BLaER1 (cell line): ENCODE data around the gene TRIM67.
"Not testable (repeated sequence)": the region's sequence is repeated elsewhere in the genome, so short reads cannot be mapped to it uniquely, and the experiment has no call there.

Source experiments
- H3K27ac ChIP-seq: shearing (Covaris generic); formaldehyde crosslinking; 2 replicates; pipeline ENCODE4 v1.8.1; 2022
- H3K27me3 ChIP-seq: shearing (Covaris generic); formaldehyde crosslinking; 2 replicates; pipeline ENCODE4 v1.8.1; 2022
- H3K36me3 ChIP-seq: shearing (Covaris generic); formaldehyde crosslinking; 2 replicates; pipeline ENCODE4 v1.8.1; 2022
- H3K4me1 ChIP-seq: shearing (Covaris generic); formaldehyde crosslinking; 2 replicates; pipeline ENCODE4 v1.8.1; 2022
- H3K4me2 ChIP-seq: shearing (Covaris generic); formaldehyde crosslinking; 2 replicates; pipeline ENCODE4 v1.8.1; 2022
- H3K4me3 ChIP-seq: shearing (Covaris generic); formaldehyde crosslinking; 2 replicates; pipeline ENCODE4 v1.8.1; 2022
- H3K9ac ChIP-seq: shearing (Covaris generic); formaldehyde crosslinking; 2 replicates; pipeline ENCODE4 v1.8.1; 2022
- H3K9me3 ChIP-seq: shearing (Covaris generic); formaldehyde crosslinking; 2 replicates; pipeline ENCODE4 v1.8.1; 2022
- H4K20me1 ChIP-seq: shearing (Covaris generic); formaldehyde crosslinking; 2 replicates; pipeline ENCODE4 v1.8.1; 2022
- Cebpa-rat ChIP-seq: shearing (Covaris generic); IDR thresholded peaks from 2 replicates; pipeline ENCODE4 v1.8.1; 2022

Gene TRIM67

GRCh38 chr1:231161667-231162296, at the start of gene TRIM67:
TSS of gene TRIM67 (plus strand) at chr1:231162058. CDS start at chr1:231162970, 912 bp downstream.
- Histone ChIP-seq H3K4me3 (no peak within 1 kb of the TSS), H3K36me3 (no peaks in the 10 kb centered on the region), H3K27me3 (peaks cover 30% of the 10 kb centered on the region), H3K4me1 (no peaks in the 10 kb centered on the region), H4K20me1 (no peaks in the 10 kb centered on the region), H3K9ac (no peak within 1 kb of the TSS), H3K4me2 (no peak within 1 kb of the TSS), H3K9me3 (peaks cover 38% of the 10 kb centered on the region), H3K27ac (no peak within 1 kb of the TSS)
- TF ChIP-seq Cebpa-rat: no peak

GRCh38 chr1:231116738-231117137, 45.1 kb upstream of the TRIM67 start:
- Histone ChIP-seq H3K27ac (no peak overlapping the region), H3K9me3 (peaks cover 30% of the 10 kb centered on the region), H3K4me2 (no peak overlapping the region), H3K9ac (no peak overlapping the region), H3K36me3 (no peaks in the 10 kb centered on the region), H4K20me1 (no peaks in the 10 kb centered on the region), H3K4me3 (no peak overlapping the region), H3K27me3 (no peaks in the 10 kb centered on the region), H3K4me1 (no peaks in the 10 kb centered on the region)
- TF ChIP-seq Cebpa-rat: no peak

GRCh38 chr1:231118704-231119453, 43.0 kb upstream of the TRIM67 start:
- Histone ChIP-seq H3K9me3 (peaks cover 24% of the 10 kb centered on the region), H3K4me3 (no peak overlapping the region), H3K9ac (no peak overlapping the region), H3K36me3 (no peaks in the 10 kb centered on the region), H3K4me1 (no peaks in the 10 kb centered on the region), H4K20me1 (no peaks in the 10 kb centered on the region), H3K27me3 (no peaks in the 10 kb centered on the region), H3K4me2 (no peak overlapping the region), H3K27ac (no peak overlapping the region)
- TF ChIP-seq Cebpa-rat: no peak

GRCh38 chr1:231121533-231121932, 40.3 kb upstream of the TRIM67 start:
- H4K20me1 ChIP-seq: no peaks in the 10 kb centered on the region
- no peak overlapping the region for H3K9ac ChIP-seq
- H3K4me2 ChIP-seq: no peak overlapping the region
- no peaks in the 10 kb centered on the region for H3K36me3 ChIP-seq
- no peak overlapping the region for H3K4me3 ChIP-seq
- no peak overlapping the region for H3K27ac ChIP-seq
- no peak for TF ChIP-seq Cebpa-rat
- H3K4me1 ChIP-seq: no peaks in the 10 kb centered on the region
- H3K27me3 ChIP-seq: no peaks in the 10 kb centered on the region
- H3K9me3 ChIP-seq: peaks cover 24% of the 10 kb centered on the region

- TF ChIP-seq Cebpa-rat: no peak
- Histone ChIP-seq H3K27me3 (no peaks in the 10 kb centered on the region), H4K20me1 (no peaks in the 10 kb centered on the region), H3K4me2 (no peak overlapping the region), H3K36me3 (no peaks in the 10 kb centered on the region), H3K4me1 (no peaks in the 10 kb centered on the region), H3K9me3 (peaks cover 28% of the 10 kb centered on the region), H3K9ac (no peak overlapping the region), H3K27ac (no peak overlapping the region), H3K4me3 (no peak overlapping the region)
Measured at GRCh38 chr1:231122143-231122542, 39.7 kb upstream of the TRIM67 start.

GRCh38 chr1:231124746-231125145, 37.1 kb upstream of the TRIM67 start:
- no peak overlapping the region for H3K4me3 ChIP-seq
- H3K9ac ChIP-seq: no peak overlapping the region
- no peak overlapping the region for H3K27ac ChIP-seq
- no peak overlapping the region for H3K4me2 ChIP-seq
- H3K4me1 ChIP-seq: no peaks in the 10 kb centered on the region
- H3K36me3 ChIP-seq: no peaks in the 10 kb centered on the region
- no peak for TF ChIP-seq Cebpa-rat
- peaks cover 12% of the 10 kb centered on the region for H3K9me3 ChIP-seq
- H4K20me1 ChIP-seq: no peaks in the 10 kb centered on the region
- H3K27me3 ChIP-seq: no peaks in the 10 kb centered on the region

GRCh38 chr1:231125972-231126580, 35.8 kb upstream of the TRIM67 start:
- no peaks in the 10 kb centered on the region for H3K27me3 ChIP-seq
- no peak overlapping the region for H3K27ac ChIP-seq
- H3K9me3 ChIP-seq: peaks cover 8% of the 10 kb centered on the region; the same call in 1 of the 2 replicates
- no peaks in the 10 kb centered on the region for H4K20me1 ChIP-seq
- no peak overlapping the region for H3K4me3 ChIP-seq
- H3K36me3 ChIP-seq: no peaks in the 10 kb centered on the region
- no peak overlapping the region for H3K9ac ChIP-seq
- TF ChIP-seq Cebpa-rat: no peak
- no peaks in the 10 kb centered on the region for H3K4me1 ChIP-seq
- H3K4me2 ChIP-seq: no peak overlapping the region

- H3K4me2 ChIP-seq, H3K4me1 ChIP-seq, H3K9me3 ChIP-seq, H3K27me3 ChIP-seq, H3K9ac ChIP-seq, H3K27ac ChIP-seq, H3K4me3 ChIP-seq, H3K36me3 ChIP-seq, H4K20me1 ChIP-seq: not testable (repeated sequence)
Measured at GRCh38 chr1:231127106-231127505, 34.8 kb upstream of the TRIM67 start.

- H3K27ac ChIP-seq, H3K4me3 ChIP-seq, H4K20me1 ChIP-seq, H3K9me3 ChIP-seq, H3K4me2 ChIP-seq, H3K4me1 ChIP-seq, H3K36me3 ChIP-seq, H3K27me3 ChIP-seq, H3K9ac ChIP-seq: not testable (repeated sequence)
Measured at GRCh38 chr1:231128471-231128870, 33.4 kb upstream of the TRIM67 start.

- no peaks in the 10 kb centered on the region for H3K27me3 ChIP-seq
- H3K4me2 ChIP-seq: no peak overlapping the region
- H4K20me1 ChIP-seq: no peaks in the 10 kb centered on the region
- no peak overlapping the region for H3K4me3 ChIP-seq
- H3K9me3 ChIP-seq: peaks cover 8% of the 10 kb centered on the region; the same call in 1 of the 2 replicates
- no peak for TF ChIP-seq Cebpa-rat
- H3K27ac ChIP-seq: no peak overlapping the region
- no peaks in the 10 kb centered on the region for H3K36me3 ChIP-seq
- H3K4me1 ChIP-seq: no peaks in the 10 kb centered on the region
- no peak overlapping the region for H3K9ac ChIP-seq
Measured at GRCh38 chr1:231130544-231130943, 31.3 kb upstream of the TRIM67 start.

- not testable (repeated sequence) for H4K20me1 ChIP-seq, H3K27me3 ChIP-seq, H3K4me1 ChIP-seq, H3K9me3 ChIP-seq, H3K9ac ChIP-seq, H3K27ac ChIP-seq, H3K4me2 ChIP-seq, H3K36me3 ChIP-seq, H3K4me3 ChIP-seq
Measured at GRCh38 chr1:231132591-231132990, 29.3 kb upstream of the TRIM67 start.
